Caki2 (cell line): Measurements from ENCODE around the gene ST6GALNAC6. TPM values are rescaled to one million over a fixed set of nuclear protein-coding genes. Genes with fewer than 3 reads are reported as not detected.
A peak's percentile ranks its signal among the peaks of the same experiment; 100 is the strongest.

Experiments
- DNase-seq: peaks from one replicate; pipeline ENCODE4 v3.0.0-alpha.2; 2015; ENCODE audit warnings: low read depth
- in situ Hi-C: cut with HindIII; loops from 2 replicates; pipeline ENCODE4 v1.10.0; 2016; ENCODE audit warnings: low sequenced_read_pairs, low pct_unique_long_range_greater_than_20kb, mixed read lengths
- total RNA-seq: library from RNA; depleted of rRNA; stranded (reverse); fragments of >200 nt; shearing (Covaris generic); gene quantifications from 2 replicates; pipeline ENCODE4 v1.2.3, GENCODE V29; 2014; ENCODE audit warnings: low replicate concordance

ST6GALNAC6 gene
- total RNA-seq, 1 experiment from 2014 or later, result 22.8 TPM

DNA sequence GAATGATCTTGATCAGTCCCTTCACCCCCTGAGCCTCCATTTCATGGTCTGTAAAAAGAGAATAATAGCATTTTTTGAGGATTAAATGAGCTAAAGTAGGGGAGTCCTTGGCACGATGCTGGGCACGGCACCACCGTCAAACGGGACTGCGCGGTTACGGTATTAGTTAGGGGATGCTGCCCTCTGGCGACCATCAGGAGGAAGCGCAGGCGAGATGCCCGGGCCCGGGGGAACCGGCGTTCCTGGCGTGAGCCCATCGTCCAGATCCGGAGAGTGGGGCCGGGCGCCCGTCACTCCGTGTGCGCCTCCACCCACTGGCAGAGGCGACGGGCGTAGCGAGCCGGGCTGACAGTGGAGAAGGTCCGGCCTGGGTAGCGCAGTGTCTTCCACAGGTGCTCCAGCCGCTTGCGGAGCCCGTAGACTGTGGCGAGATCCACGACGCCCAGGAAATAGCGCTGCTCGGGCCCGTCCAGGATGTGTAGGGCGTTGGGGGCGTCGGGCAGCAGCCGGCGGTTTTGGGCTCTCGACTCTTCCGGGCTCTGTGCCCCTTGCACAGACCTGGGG, 22.2 kb upstream of the ST6GALNAC6 start:
- in situ Hi-C loops, result no loop called here
- peak; percentile 44 for DNase-seq

DNA sequence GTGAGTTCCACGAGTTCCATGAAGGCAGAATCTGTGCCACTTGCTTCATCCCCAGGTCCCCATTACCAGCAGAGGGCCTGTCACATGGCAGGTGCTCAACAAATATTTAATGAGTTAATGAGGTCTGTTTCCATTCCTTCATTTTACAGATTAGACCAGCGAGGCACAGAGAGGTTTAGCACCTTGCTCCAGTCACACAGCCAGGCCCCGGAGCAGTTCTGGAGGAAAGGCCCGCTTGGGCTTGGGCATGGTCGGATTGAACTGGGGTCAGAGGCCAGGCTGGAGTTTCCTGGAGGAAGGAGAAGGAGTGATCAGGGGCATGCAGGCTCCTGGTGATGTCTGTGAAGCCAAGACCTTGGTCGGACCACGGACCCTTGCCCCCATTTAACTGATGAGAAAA, 21.4 kb upstream of the ST6GALNAC6 start:
- in situ Hi-C loops, result no loop called here
- no peak for DNase-seq

DNA sequence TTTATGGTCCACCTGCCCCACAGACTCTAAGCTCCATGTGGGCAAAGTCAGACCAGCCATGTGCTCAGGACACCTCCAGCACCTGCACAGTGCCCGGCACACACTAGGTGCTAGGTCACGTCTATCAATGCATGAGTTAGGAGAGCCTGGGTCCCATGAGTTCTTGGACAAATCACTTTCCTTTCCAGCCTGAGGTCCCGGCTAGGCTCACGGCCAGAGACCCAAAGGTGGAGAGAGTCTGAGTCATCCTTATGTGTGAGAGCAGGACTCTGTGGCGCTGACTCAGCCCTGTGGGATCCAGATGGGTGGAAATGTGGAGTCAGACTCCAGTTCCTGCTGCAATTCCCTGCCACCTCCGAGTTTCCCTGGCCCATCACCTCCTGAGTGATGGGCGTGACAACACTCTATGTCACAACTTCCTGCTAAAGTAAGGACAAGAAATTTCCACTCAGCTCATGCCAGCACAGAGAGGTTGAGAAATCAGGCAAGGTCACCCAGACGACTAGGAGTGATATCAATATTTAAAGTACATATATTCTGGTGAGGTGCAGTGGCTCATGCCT, 19.9 kb upstream of the ST6GALNAC6 start:
- in situ Hi-C loops, result no loop called here
- peak; percentile 97 for DNase-seq

DNA sequence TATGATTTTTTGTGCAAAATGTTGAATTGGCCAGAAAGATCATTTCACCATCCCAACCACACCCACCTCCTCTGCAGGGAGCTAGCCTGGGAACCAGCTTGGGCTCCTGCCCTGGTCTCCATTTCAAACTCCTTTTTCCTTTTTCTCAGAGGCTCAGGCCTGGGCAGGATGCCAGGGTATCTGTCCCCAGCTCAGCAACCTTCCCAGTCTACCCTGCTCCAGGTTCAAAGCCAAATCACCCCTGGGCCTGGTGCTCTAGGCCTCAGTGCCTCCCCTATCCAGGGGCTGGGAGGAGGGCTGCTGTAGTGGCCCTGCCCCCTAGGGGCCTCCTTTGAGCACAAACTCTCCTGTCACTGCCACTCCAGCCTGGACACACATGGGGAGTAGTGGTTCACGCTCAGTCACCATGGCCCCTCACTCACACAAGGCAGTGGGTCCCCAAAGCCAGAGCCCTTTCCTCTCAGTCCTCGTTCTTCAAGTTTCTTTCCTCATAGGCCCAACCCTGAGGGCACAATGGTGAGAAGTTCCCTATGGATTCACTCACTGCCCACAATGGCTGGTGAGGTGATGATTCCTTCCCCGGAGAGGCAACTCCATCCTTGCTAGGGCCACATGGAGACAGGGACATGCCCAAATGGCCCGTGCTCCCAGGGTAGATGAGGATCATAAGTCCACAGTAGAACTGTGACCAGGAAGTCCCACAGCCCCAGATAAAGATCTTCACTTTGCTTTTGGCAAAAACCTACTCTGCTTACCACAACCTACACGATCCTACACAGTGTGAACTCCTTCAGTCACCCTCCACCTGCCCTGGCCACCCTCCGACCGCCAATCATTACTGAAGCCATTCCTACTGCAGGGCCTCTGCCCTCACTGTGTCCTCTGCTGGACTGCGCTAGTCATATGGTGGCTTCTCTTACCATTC, 19.0 kb upstream of the ST6GALNAC6 start:
- in situ Hi-C loops, result no loop called here
- DNase-seq, result no peak

DNA sequence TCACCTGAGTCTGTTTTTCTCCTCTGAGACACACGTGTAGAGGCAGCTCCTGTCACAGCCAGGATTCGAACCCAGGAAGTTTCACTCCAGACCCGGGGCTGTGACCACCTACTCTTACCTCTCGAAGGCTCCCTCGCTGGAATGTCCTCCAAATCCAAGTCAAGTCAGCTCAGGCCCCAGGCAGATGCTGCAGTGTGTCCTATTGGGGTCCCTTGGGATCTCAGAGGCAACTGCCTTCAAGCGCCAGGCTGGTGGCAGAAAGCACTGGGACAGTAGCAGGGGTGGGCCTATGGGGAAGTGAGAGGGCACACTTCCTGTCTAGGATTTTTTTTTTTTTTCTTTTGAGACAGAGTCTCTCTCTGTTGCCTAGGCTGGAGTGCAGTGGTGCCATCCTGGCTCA, 18.2 kb upstream of the ST6GALNAC6 start:
- in situ Hi-C loops, result no loop called here
- DNase-seq, result no peak

DNA sequence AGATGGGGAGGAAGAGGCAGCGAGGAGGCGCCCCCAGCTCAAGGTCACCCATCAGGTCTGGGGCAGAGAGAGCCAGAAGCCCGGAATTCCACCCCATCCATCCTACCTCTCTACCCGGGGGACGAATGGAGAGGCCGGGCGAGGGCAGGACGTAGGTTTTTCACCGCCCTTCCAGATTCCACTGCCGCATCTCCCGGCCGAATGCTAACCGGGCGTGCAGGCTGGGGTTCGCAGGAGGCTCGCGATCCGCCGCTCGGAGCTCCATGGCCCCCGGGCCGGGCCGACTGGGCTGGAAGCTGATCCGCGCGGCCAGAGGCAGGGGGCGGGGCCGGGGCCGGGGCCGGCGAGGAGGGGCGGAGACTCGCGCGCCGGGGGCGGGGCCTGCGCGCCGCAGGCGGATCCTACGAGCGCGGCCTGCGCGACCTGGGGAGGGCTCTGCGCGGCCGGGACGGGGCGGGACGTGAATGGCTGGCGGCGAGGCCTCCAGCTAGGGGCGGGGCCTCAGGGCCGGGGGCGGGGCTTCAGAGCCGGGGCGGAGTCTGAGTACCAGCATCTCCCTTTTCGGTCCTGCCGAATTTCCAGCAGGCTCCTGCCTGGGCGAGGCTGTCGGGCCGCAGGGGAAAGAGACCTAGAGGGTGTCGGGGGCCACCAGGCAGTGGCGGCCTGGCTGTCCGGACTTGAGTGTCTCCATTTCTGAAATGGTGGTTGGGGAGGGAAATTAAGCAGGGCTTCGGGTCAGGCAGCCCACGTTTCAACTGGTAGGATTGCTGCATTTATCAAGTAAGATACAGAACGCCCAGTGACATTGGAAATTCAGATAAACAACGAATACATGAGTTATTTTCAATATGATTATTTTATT, 17.5 kb upstream of the ST6GALNAC6 start, which contains the start of gene ST6GALNAC4:
Gene ST6GALNAC4, minus strand, starts transcription at position 322 of the 862 bp plus-strand sequence. CDS start 622 bp downstream, outside the sequence.
- DNase-seq, result peak; percentile 60
- in situ Hi-C loops, result no loop called here

DNA sequence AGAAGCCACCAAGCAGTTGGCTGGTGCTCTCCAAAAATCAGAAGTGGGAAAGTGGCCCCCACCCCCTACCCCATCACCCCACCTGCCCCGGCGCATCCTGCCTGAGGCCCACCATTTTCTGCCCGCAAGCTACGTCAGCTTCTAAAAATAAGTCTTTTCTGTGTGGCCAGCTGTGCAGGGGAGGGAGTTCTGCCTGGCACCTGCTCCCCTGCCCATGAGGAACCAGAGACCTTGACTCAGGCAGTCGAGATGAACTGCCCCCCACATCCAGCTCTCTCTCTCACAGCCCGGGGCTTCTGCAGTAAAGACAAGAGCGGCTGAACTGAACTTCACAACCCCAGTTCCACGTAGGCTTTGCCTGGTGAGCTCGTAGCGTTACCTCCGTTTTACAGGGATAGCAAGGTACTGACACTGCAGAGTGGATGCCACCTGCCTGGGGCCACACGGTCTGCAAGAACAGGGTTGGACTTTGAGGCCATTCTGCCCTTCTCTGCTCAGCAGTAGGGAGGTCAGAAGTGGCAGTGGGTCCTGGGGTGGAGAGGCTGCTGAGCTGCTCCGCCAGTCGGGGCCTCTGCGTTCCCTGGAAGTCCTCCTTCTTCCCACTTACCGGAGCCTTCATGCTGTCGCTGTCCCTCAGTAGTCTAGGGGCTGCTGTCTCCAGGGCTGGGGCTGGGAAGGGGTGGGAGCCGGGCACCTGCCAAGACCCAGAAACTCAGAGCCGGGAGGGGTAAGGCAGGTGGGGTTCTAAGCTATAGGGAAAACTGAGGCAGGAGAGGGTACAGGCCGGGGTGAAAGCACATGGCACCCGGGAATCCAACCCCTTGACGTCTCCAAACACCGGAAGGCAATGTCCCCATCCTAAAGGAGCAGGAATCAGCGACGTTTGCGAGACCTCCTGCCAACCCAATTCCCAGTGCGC, 16.7 kb upstream of the ST6GALNAC6 start:
- in situ Hi-C loops, result no loop called here
- no peak for DNase-seq

DNA sequence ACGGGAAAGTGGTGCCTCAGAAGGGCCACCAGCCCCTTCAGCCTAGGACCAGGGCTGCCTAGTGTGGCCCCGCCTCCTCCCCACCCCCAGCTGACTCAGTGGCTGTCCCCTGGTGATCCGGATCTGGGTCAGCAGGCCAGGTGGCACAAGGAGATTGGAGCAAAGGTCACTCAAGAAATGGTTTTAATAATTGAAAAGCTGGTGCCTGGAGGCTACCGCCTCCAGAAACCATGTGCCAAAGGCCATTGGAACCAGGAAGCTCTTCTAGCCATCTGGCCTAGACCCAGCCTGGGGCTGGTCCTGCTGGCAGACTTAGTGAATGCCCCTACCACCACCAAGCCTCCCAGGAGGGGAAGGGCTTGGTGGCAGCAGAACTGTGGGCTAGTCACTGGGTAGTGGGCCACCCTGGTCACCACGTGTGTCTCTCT, 15.9 kb upstream of the ST6GALNAC6 start:
- in situ Hi-C loops, result no loop called here
- no peak for DNase-seq

DNA sequence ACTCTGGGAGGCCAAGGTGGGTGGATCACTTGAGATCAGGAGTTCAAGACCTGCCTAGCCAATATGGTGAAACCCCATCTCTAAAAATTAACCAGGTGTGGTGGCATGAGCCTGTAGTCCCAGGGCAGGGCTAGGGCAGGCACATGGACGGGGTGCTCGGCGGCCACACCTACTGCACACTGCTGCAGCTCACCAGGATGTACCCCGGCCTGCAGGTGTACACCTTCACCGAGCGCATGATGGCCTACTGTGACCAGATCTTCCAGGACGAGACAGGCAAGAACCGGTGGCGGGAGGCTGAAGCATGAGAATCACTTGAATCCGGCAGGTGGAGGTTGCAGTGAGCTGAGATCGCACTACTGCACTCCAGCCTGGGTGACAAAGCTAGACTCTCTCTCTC, 14.3 kb upstream of the ST6GALNAC6 start:
- DNase-seq, result no peak
- in situ Hi-C loops, result no loop called here

DNA sequence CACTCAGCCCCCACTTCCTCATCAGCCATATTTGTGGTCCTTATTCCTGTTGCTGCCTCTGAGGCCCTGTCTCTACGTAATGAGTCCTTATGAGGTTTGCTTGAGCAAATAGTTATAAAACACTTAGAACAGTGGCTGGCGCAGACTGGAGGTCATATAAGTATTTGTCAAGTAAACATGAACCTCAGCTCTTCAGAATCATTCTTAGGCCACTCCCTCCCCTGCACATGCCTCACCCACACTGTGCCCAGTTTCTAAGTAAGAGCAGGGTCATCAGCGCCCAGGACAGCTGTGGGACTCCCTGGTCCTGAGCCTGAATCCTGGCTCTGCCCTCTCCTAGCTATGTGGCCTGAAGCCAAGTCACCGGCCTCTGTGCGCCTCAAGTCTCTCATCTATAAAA, 13.5 kb upstream of the ST6GALNAC6 start:
- no peak for DNase-seq
- in situ Hi-C loops, result no loop called here

DNA sequence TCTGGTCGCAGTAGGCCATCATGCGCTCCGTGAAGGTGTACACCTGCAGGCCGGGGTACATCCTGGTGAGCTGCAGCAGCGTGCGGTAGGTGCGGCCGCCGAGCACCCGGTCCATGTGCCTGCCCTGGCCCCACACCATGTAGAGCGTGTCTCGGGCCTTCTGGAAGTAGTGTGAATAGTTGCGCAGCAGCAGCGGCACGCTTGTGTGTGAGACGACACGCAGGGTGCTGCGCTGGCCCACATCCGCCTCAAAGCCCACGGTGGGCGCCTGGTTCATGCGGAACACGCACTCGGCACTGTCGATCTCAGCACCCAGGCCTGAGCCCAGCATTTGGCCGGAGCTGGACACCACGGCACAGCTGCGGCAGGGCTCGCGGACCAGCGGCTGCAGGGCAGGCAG, 12.9 kb upstream of the ST6GALNAC6 start:
- DNase-seq, result no peak
- in situ Hi-C loops, result no loop called here

DNA sequence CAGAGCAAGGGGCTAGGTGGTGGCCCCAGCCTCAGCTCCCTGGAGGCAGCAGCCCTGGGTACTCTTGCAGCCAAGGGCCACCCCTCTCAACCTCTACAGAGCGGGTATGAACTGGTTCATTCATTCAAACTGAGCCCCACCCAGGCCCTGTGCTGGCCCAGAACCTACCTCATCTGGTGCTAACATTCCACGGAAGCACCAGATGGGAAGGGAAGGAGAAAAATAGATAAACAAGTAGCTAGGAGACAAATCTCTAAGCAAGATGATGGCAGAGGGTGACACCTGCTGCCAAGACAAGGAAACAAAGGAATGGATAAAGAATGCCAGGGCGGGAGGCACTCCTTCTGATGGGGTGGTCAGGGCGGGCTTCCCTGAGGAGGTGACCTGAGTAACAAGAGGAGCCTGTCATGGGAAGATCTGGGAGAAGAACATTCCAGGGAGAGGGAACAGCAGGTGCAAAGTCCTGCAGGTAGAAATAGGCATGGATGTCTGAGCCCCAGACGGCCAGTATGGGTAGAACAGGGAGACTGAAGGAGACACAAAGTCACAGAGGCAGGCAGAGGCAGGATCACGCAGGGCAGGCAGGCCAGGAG, 11.3 kb upstream of the ST6GALNAC6 start:
- DNase-seq, result peak; percentile 74
- in situ Hi-C loops, result no loop called here

DNA sequence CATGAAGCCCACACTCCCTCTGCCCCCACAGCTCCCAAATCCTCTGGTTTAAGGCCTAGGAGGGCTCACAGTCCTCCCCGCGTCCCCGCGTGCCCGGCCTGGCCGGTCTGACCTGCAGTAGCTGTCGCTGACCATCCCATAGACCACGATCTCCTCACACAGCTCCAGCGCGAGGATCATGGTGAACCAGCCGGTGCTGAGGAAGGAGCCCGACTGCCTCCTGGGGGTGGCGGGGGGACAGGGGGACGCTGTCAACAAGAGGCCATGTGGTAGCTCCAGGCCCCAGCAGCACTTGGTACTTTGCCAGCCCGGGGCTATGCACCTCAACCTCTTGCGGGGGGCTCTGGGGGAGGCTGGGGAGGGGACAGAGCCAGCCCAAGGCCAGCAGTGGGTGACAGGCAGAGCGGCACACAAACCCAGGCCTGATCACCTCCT, 10.5 kb upstream of the ST6GALNAC6 start:
- DNase-seq, result no peak
- in situ Hi-C loops, result no loop called here

DNA sequence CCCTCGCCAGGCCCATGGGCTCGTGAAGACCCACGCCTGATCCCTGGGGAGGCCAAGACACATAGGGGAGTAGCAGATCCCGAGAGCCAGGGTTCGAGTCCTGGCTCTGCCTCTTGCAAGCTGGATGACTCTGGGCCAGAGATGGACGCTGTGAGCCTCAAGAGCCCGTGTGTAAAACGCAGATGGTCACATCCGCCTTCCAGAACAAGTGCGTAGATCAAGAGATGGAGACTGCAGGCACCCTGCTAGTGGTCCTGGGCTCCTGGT, 9.2 kb upstream of the ST6GALNAC6 start:
- DNase-seq, result no peak
- in situ Hi-C loops, result no loop called here

DNA sequence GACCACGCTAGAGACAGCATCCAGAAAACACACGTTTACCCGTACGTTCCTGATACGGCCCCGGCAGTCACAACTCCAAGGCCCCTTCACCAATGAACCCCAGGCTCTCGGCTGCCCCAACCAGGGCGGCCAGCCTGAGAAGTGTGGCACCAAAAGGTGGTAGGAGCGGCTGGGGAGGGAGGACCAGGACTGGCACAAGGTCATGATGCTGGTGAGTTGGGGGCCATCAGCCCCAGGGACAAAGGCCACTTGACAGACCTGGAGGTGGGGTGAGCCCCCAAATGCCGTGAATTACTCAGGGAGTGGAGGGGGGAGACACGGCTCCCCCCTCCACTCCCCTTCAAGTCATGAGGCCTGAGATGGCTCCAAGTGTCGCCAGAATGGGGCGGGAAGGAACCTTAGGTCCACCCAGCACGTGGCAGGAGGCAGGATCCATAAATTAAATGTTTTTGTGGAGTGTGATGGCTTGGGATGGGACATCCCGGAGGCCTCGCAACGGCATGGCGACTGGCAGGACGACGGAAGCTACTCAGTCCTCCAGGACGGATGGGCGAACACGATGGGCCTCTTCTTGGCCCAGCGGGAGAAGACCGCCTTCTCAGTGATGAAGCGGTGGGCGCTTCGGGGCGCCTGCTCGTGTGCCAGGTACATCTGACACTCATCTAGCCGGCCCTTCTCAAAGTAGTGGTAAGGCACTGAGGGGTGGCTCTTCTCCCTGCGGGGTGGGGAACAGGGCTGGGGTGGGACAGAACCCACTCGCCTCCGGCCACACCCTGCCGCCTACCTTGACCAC, 8.7 kb upstream of the ST6GALNAC6 start:
- no peak for DNase-seq
- in situ Hi-C loops, result no loop called here

DNA sequence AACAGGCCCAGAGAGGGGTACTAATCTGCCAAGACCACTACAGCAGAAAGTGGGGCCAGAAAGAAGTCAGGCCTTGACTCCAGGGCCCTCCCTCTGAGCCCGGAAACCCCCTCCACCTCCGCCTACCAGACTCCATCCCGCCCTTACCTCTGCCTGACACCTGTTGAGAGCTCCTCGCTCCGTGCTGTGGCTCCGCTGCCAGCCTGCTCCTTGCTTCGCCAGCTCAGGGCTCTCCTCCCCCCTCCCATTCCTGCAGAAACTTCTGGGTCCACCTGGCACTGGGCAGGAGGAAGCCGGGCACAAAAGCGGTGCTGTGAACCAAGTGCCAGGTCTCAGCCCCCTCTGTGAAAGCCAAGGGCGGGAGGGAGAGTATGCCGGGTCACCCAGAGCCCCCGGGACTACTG, 6.4 kb upstream of the ST6GALNAC6 start:
- DNase-seq, result no peak
- in situ Hi-C loops, result no loop called here
